VCaP (cell line): ENCODE measurements around the gene SETDB1.

ENCODE experiments used
- H3K27ac ChIP-seq: fragments of 450-650 bp; 2 replicates; pipeline ENCODE4 v1.5.1; 2017
- CTCF ChIP-seq: fragments of 450-650 bp; conservative IDR thresholded peaks from 2 replicates; pipeline ENCODE4 v1.5.1; 2017; ENCODE audit warnings: mild to moderate bottlenecking, moderate library complexity

SETDB1 gene

GRCh38 chr1:150971583-150972416 is 45.6 kb downstream of the SETDB1 start:
- TF ChIP-seq CTCF = no peak
- H3K27ac ChIP-seq = peak overlapping the region; percentile 97

DNA sequence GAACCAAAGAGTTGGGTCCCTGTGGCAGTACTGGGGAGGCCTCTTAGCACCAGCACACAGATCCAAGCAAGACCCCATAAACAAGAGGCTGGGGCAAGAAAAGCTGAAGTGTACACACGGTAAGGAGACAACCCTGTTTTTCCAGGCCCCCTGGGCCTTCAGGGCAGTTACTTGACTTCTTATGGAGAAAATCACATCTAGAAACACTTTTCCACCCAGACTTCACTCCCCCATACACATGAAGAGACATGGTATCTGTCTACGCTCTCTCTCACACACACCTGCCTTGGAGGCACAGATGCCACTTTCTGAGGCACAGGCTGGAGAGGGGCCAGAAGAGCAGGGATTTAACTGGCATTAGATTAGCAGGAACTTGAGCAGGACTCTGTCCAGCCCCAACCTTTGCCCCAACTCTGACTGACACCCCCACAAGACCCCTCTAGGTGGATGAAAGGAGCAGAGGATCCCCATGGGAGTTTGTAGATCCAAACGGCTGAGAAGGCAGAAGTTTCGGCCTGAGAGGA is 46.3 kb downstream of the SETDB1 start:
- H3K27ac ChIP-seq = peak overlapping the region; percentile 97
- no peak for TF ChIP-seq CTCF

DNA sequence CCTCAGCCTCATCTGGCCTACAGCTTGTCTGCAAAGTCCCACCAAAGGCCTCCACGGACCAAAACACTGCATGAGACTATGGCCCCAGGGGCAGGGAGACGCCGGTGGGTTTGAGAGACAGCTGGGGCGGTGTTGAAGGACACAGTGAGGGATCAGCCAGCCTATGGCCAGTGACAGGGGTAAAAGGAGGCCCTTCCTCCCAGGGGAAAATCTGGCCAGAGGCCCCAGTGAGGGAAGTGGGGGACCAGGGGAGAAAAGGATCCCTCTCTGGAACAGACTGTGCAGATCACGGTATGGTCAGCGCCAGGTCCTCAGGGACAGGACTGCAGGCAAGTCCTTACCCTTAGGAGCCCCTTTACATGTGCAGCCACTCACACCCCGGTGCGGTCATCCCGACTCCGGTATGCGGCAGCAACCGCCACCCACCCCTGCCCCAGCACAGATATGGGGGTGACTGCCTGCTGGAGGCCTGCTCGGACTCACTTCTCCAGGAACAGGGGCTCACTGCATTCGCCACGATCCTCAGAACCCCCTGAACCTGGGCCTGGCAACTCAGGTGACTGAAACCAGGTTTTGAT is 47.2 kb downstream of the SETDB1 start:
- peak overlapping the region; percentile 97 for H3K27ac ChIP-seq
- TF ChIP-seq CTCF = no peak

GRCh38 chr1:150973836-150974579 is 47.8 kb downstream of the SETDB1 start:
- H3K27ac ChIP-seq = peak overlapping the region; percentile 97
- peak; percentile 24; the same call in 1 of the 2 replicates for TF ChIP-seq CTCF

- peak within 1 kb of the TSS; percentile 97 for H3K27ac ChIP-seq
- TF ChIP-seq CTCF = peak; percentile 5; the same call in 1 of the 2 replicates
Measured at GRCh38 chr1:150974580-150975478, 48.7 kb downstream of the SETDB1 start, which contains the start of gene CERS2. Gene CERS2, minus strand, starts transcription at chr1:150974835. Its CDS starts 5,745 bp downstream, at chr1:150969090.

GRCh38 chr1:150976401-150976821 is 50.2 kb downstream of the SETDB1 start:
- no peak overlapping the region for H3K27ac ChIP-seq
- no peak for TF ChIP-seq CTCF
